K562 (cell line): ENCODE data around the gene IL36RN. TPM values are rescaled to one million over a fixed set of nuclear protein-coding genes. Genes with fewer than 3 reads are reported as not detected.

Source experiments
- ATF7 ChIP-seq: fragments of 450-650 bp; IDR thresholded peaks from 2 replicates; pipeline ENCODE4 v1.7.1; 2014; ENCODE audit warnings: mild to moderate bottlenecking, moderate library complexity
- CBX3 ChIP-seq, 2 experiments: IDR thresholded peaks; 1 replicate in 1 of 2; 2 replicates in 1 of 2; pipeline ENCODE4 v1.6.1; 2012; ENCODE audit warnings: inconsistent platforms in 2 of 2, low read length in 2 of 2, borderline replicate concordance in 1 of 2, control low read depth in 1 of 2
- CREBBP ChIP-seq: IDR thresholded peaks from one replicate; pipeline ENCODE4 v1.6.1; 2012; ENCODE audit warnings: low read depth, mild to moderate bottlenecking, control low read depth, inconsistent platforms, low read length
- E2F8 ChIP-seq: fragments of 450-650 bp; IDR thresholded peaks from 2 replicates; pipeline ENCODE4 v1.7.1; 2018; ENCODE audit warnings: mild to moderate bottlenecking, low read depth; ENCODE audit not compliant: partially characterized antibody
- FOS ChIP-seq: IDR thresholded peaks from 3 replicates; pipeline ENCODE4 v1.6.1; 2011; ENCODE audit not compliant: insufficient read length; ENCODE audit errors: extremely low read depth
- HNRNPLL ChIP-seq: fragments of 200-400 bp; formaldehyde crosslinking; IDR thresholded peaks from 2 replicates; pipeline ENCODE4 v1.6.1; 2017; ENCODE audit warnings: low read length, low read depth, mild to moderate bottlenecking; ENCODE audit not compliant: poor library complexity, severe bottlenecking
- IFI16 ChIP-seq: fragments of 250-450 bp; sonication (Bioruptor Pico); IDR thresholded peaks from 2 replicates; pipeline ENCODE4 v2.1.2; 2022; ENCODE audit warnings: mild to moderate bottlenecking, inconsistent platforms
- JUN ChIP-seq, 2 experiments: sonication (generic) in 1 of 2; formaldehyde crosslinking in 1 of 2; IDR thresholded peaks; 2 replicates each; pipeline versions ENCODE4 v1.6.1 to v1.8.0; 2012 to 2022; ENCODE audit warnings: borderline replicate concordance in 2 of 2, mild to moderate bottlenecking in 2 of 2, improper control_type of control experiment in 1 of 2, low read depth in 1 of 2, low read length in 1 of 2, missing genetic modification reagents in 1 of 2
- KLF16 ChIP-seq: IDR thresholded peaks from 2 replicates; pipeline ENCODE4 v1.6.1; 2016; ENCODE audit warnings: antibody characterized with exemption
- NFE2L1 ChIP-seq: fragments of 450-650 bp; IDR thresholded peaks from 2 replicates; pipeline ENCODE4 v1.6.1; 2016; ENCODE audit warnings: missing genetic modification characterization, low read depth, mild to moderate bottlenecking, missing compliant biosample characterization, moderate library complexity, borderline replicate concordance
- NFRKB ChIP-seq: fragments of 450-650 bp; IDR thresholded peaks from 2 replicates; pipeline ENCODE4 v1.6.1; 2016; ENCODE audit warnings: low read depth
- NR2C2 ChIP-seq, 2 experiments: fragments of 200-800 bp in 1 of 2; sonication (Bioruptor generic) in 1 of 2; sonication (generic) in 1 of 2; formaldehyde crosslinking in 1 of 2; IDR thresholded peaks; 2 replicates each; pipeline versions ENCODE4 v1.6.1 to v1.8.0; 2016 to 2022; ENCODE audit warnings: mild to moderate bottlenecking in 1 of 2, missing compliant biosample characterization in 1 of 2, missing genetic modification characterization in 1 of 2, missing genetic modification reagents in 1 of 2
- PCBP1 ChIP-seq: fragments of 200-400 bp; formaldehyde crosslinking; IDR thresholded peaks from 2 replicates; pipeline ENCODE4 v1.6.1; 2018; ENCODE audit warnings: mild to moderate bottlenecking, low read depth, low read length; ENCODE audit not compliant: poor library complexity, severe bottlenecking
- SUPT5H ChIP-seq: fragments of 450-650 bp; IDR thresholded peaks from 2 replicates; pipeline ENCODE4 v1.6.1; 2016
- TAF15 ChIP-seq: fragments of 200-400 bp; formaldehyde crosslinking; IDR thresholded peaks from 2 replicates; pipeline ENCODE4 v1.6.1; 2017; ENCODE audit warnings: mild to moderate bottlenecking, low read depth, low read length, moderate library complexity
- ZNF586 ChIP-seq: fragments of 450-650 bp; formaldehyde crosslinking; conservative IDR thresholded peaks from 2 replicates; pipeline ENCODE4 v1.4.0; 2020; ENCODE audit warnings: mild to moderate bottlenecking, moderate library complexity
- ZNF644 ChIP-seq: fragments of 200-800 bp; sonication (Bioruptor generic); IDR thresholded peaks from 2 replicates; pipeline ENCODE4 v1.6.1; 2016; ENCODE audit warnings: low read depth, missing genetic modification characterization, missing compliant biosample characterization
- polyA plus RNA-seq, 8 experiments: library from polyadenylated mRNA; depleted of rRNA in 4 of 8; stranded (reverse) in 5 of 8; unstranded in 3 of 8; fragments of >200 nt; fragmentation: Nextera tagmentation in 2 of 8; fragmentation: Illumina TruSeq in 1 of 8; extraction: Ambion mirVana in 2 of 8; extraction: Trizol in 1 of 8; gene quantifications; 2 replicates each; pipeline versions ENCODE4 v1.2.1 to v1.2.3, GENCODE V29; 2011 to 2014; ENCODE audit warnings: inconsistent platforms in 1 of 8, missing spikeins in 1 of 8
- total RNA-seq, 7 experiments: library from RNA; depleted of rRNA in 6 of 7; stranded (reverse); fragments of >200 nt in 6 of 7; fragmentation: Illumina TruSeq in 2 of 7; extraction: Trizol in 2 of 7; gene quantifications; 2 replicates each; pipeline versions ENCODE4 v1.2.1 to v1.2.3, GENCODE V29; 2011 to 2021; ENCODE audit warnings: low replicate concordance in 1 of 7
- TF ChIP-seq, protein P1 (sequence below): fragments of 250-450 bp; sonication (Bioruptor Pico); IDR thresholded peaks from 2 replicates; pipeline ENCODE4 v1.4.0; 2020; ENCODE audit warnings: borderline replicate concordance
- TF ChIP-seq, protein P2 (sequence below): fragments of 450-650 bp; formaldehyde crosslinking; IDR thresholded peaks from 2 replicates; pipeline ENCODE4 v1.4.0; 2020; ENCODE audit warnings: mild to moderate bottlenecking, moderate library complexity

The IL36RN gene
- total and polyA plus RNA-seq, 9 of the 15 experiments (the other 6 are each of a cell fraction or from before 2014, with no cell fraction given), result not detected

DNA sequence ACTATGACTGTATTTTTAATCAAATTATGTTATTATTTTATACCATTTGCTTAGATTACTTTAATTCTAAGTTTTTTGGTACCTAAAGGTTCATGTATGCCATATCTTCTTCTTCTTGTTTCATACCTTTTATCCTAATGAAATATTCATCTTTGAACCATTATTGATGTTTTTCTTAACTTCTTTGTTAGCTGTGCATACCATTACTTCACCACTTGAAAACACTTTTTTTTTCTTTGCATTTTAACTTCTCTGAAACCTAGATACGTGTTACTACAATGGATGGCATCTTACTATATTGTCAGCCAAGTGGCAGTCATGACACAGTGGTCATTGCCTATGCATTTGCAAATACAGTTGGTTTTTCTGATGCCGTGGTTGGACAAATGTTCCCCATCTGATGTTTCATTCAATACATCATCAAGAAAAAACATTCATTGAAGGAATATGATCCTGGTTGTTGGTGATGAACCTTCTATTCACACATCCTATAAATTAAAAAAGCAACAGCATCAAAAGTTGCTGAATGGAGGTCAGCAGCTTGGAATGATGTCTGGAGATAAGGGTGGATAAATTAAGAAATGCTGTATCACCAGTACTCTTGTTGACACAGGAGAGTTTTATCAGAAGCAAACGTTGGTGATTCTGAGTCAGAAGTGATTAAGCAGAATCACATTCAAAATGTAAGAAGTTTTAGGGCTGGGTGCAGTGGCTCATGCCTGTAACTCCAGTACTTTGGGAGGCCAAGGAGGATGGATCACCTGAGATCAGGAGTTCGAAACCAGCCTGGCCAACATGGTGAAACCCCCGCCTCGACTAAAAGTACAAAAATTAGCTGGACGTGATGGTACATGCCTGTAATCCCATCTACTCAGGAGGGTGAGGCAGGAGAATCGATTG lies 46.3 kb upstream of the IL36RN start (continued):
- TF ChIP-seq E2F8, result peak; percentile 19
- peak; percentile 79 for TF ChIP-seq FOS
- TF ChIP-seq CREBBP, result no peak
- no peak for TF ChIP-seq NR2C2 (CRISPR knock-in tag; IDR thresholded peaks at IDR 0.05)
- TF ChIP-seq NR2C2 (tag; IDR thresholded peaks at IDR 0.05), result peak; percentile 50
- no peak for TF ChIP-seq IFI16 (CRISPR knock-in tag)
- no peak for TF ChIP-seq TAF15
- peak; percentile 89 for TF ChIP-seq ATF7
- TF ChIP-seq NFE2L1 (tag), result peak; percentile 15; the same call in 1 of the 2 replicates
- TF ChIP-seq, protein P1, sequence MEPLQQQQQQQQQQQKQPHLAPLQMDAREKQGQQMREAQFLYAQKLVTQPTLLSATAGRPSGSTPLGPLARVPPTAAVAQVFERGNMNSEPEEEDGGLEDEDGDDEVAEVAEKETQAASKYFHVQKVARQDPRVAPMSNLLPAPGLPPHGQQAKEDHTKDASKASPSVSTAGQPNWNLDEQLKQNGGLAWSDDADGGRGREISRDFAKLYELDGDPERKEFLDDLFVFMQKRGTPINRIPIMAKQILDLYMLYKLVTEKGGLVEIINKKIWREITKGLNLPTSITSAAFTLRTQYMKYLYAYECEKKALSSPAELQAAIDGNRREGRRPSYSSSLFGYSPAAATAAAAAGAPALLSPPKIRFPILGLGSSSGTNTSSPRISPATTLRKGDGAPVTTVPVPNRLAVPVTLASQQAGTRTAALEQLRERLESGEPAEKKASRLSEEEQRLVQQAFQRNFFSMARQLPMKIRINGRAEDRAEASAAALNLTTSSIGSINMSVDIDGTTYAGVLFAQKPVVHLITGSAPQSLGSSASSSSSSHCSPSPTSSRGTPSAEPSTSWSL (CRISPR knock-in tag), result no peak
- no peak for TF ChIP-seq SUPT5H
- TF ChIP-seq CBX3 (IDR thresholded peaks at IDR 0.05; ENCODE audit: borderline replicate concordance in 1 of 2, low read length in 2 of 2), result peak in 1 of 2 experiments; percentile 87; a peak in 1 of 3 replicates
- no peak for TF ChIP-seq PCBP1
- no peak; the same call in 1 of the 2 replicates for TF ChIP-seq NFRKB
- peak; percentile 95 for TF ChIP-seq JUN (IDR thresholded peaks at IDR 0.05; ENCODE audit: borderline replicate concordance, low read depth, low read length)
- no peak for TF ChIP-seq JUN (CRISPR knock-in tag; IDR thresholded peaks at IDR 0.05; ENCODE audit: borderline replicate concordance)
- TF ChIP-seq, protein P2, sequence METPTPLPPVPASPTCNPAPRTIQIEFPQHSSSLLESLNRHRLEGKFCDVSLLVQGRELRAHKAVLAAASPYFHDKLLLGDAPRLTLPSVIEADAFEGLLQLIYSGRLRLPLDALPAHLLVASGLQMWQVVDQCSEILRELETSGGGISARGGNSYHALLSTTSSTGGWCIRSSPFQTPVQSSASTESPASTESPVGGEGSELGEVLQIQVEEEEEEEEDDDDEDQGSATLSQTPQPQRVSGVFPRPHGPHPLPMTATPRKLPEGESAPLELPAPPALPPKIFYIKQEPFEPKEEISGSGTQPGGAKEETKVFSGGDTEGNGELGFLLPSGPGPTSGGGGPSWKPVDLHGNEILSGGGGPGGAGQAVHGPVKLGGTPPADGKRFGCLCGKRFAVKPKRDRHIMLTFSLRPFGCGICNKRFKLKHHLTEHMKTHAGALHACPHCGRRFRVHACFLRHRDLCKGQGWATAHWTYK (CRISPR knock-in tag), result 0 out of 2 replicates have a peak, but pooled peaks have one; percentile 21
- 0 out of 2 replicates have a peak, but pooled peaks have one; percentile 65 for TF ChIP-seq ZNF644
- TF ChIP-seq KLF16, result peak; percentile 86
- TF ChIP-seq ZNF586 (CRISPR knock-in tag), result no peak
- no peak for TF ChIP-seq HNRNPLL
